ENCODE data around the gene PRR36.
A peak's percentile ranks its signal among the peaks of the same experiment; 100 is the strongest.

DNA sequence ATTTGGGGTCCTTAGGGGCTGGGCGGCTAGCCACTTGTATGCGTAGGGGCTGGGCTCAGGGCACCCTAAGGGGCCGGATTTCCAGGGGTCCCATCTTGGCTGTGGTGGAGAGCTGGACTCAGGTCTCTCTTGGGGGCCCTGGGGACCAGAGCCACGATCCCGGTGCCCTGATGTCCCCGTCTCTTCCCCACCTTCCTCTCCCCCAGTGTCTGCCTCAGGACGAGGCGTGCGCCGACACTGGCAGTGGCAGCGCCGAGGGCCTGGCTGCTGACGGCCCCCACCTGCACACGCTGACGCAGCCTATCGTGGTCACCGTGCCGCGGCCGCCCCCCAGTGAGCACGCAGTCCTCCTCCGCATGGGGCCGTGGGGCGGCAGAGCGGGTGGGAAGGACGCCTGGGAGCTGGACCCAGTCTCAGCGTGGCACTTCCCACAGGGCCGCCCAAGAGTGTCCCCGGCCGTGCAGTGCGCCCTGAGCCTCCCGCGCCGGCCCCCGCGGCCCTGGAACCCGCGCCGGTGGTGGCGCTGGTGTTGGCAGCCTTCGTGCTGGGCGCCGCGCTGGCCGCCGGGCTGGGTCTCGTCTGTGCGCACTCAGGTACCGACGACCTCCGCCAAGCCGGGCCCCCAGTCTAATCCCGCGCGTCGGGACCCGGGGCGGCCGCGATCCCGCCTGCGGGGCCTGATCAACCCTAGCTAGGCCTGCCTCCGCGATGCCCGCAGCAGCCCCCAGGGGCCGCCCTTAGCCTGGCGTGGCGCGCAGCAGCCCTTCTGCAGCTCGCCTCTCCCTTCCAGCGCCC lies 43.3 kb upstream of the PRR36 start:
- TF ChIP-seq CTCF (IDR thresholded peaks at IDR 0.05; ENCODE audit: insufficient read depth, low read length) = peak; percentile 70
- no peak for TF ChIP-seq POLR2AphosphoS5 (IDR thresholded peaks at IDR 0.05; ENCODE audit: low read depth)
- no peak for TF ChIP-seq REST (IDR thresholded peaks at IDR 0.05; ENCODE audit: insufficient replicate concordance, low read depth)
- no peak for TF ChIP-seq GABPA (IDR thresholded peaks at IDR 0.05; ENCODE audit: low read depth)
- TF ChIP-seq SPI1 (IDR thresholded peaks at IDR 0.05; ENCODE audit: borderline replicate concordance, low read depth) = no peak
